Epithelial cell of umbilical artery (primary cell): ENCODE data around the gene PLAGL2. TPM values are rescaled to one million over a fixed set of nuclear protein-coding genes. Genes with fewer than 3 reads are reported as not detected.

Experiments used
- total RNA-seq: library from RNA; depleted of rRNA; stranded (reverse); fragments of >200 nt; gene quantifications from 2 replicates; pipeline ENCODE4 v1.2.3, GENCODE V29; 2014

PLAGL2 gene
- 3.2 TPM in 2 replicates for total RNA-seq

DNA sequence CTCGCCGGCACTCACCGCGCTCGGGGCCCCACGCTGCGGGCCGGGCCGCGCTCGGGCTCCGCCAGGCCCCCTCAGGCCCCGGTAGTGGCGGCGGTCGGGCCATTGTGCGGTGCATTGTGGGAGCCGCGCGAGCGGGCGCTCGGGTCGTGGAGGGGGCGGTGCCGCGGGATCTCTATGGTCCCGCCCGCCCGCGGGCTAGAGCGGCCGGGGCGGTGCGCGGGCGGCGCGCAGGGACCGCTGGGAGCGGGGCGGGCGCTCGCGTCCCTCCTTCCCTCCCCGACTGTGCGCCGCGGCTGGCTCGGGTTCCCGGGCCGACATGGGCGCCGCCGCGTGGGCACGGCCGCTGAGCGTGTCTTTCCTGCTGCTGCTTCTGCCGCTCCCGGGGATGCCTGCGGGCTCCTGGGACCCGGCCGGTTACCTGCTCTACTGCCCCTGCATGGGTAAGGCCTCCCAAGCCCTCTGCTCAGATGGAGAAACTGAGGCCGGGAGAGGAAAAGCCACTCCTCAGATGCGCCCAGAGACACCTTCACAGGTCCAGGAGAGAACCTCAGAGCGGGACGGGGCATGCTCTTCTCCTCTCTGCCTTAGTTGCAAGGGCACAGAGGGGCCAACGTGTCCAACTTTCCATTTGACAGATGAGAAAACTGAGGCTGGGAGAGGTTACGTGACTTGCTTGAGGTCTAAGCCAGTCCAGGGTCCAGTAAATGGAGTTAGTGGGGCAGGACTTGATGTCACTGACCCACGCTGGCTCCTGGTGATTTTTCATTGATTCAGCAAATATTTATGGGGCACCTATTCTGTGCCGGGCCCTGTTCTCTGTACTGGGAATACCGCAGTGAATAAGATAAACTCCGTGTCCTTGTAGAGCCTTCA lies at the start of gene PLAGL2, which contains the start of gene POFUT1:
PLAGL2 (minus strand) TSS at position 118 of the 873 bp plus-strand sequence. CDS start 5,565 bp downstream, outside the sequence.
POFUT1 (plus strand) TSS at position 255 of the 873 bp plus-strand sequence; CDS start at position 317, 62 bp downstream.

Other genes with a start within 250 kb of the PLAGL2 start
- not detected in 2 replicates for gene XKR7, start 239.6 kb downstream of the PLAGL2 start, total RNA-seq
- gene CCM2L, start 197.3 kb downstream of the PLAGL2 start, total RNA-seq: 5.5 and 9.1 TPM in 2 replicates
- not detected in 2 replicates for gene HCK, start 155.5 kb downstream of the PLAGL2 start, total RNA-seq
- 18.2 and 26.1 TPM in 2 replicates for gene TM9SF4, start 98.0 kb downstream of the PLAGL2 start, total RNA-seq
- gene POFUT1, start 137 bp upstream of the PLAGL2 start, total RNA-seq: 31.8 and 32.7 TPM in 2 replicates
- gene KIF3B, start 69.9 kb upstream of the PLAGL2 start, total RNA-seq: 21.8 and 23.6 TPM in 2 replicates
- 25.3 and 32.1 TPM in 2 replicates for gene ASXL1, start 150.6 kb upstream of the PLAGL2 start, total RNA-seq